ENCODE results near the gene ESPN.
A peak's percentile ranks its signal among the peaks of the same experiment; 100 is the strongest.

The ESPN gene

DNA sequence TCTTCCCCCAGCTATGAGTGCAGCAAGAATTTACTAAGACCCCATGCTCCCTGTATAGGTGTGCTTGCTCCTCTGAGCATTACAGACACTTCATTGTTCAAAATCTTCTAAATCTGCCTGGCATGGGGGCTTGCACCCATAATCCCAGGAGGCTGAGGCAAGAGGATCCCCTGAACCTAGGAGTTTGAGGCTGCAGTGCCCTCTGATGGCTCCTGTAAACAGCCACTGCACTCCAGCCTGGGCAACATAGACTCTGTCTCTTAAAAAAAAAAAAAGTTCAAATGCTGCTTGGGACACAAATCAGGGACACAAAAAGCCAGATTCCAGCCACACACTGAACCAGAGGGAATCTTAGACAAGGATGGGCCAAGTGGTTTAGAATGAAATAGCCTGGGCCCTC is 27.6 kb upstream of the ESPN start:
- peaks cover 8% of the 10 kb centered on the region for H4K20me1 ChIP-seq (ENCODE audit: insufficient read depth, low read length)
- no peaks in the 10 kb centered on the region for H3K27me3 ChIP-seq (ENCODE audit: insufficient read depth, low read length, poor library complexity)
- H3K9me3 ChIP-seq (ENCODE audit: insufficient read depth, low read length, severe bottlenecking), result no peaks in the 10 kb centered on the region
- H3K4me1 ChIP-seq (ENCODE audit: insufficient read depth, low read length), result peaks cover 20% of the 10 kb centered on the region
- H3K36me3 ChIP-seq (ENCODE audit: insufficient read depth, low read length), result peaks cover 4% of the 10 kb centered on the region; the same call in 1 of the 2 replicates
- H3K79me2 ChIP-seq (ENCODE audit: insufficient read depth, low read length), result peaks cover 18% of the 10 kb centered on the region
- no peak overlapping the region for H3K27ac ChIP-seq (ENCODE audit: low read length)
- H2AFZ ChIP-seq (ENCODE audit: low read depth, low read length), result no peak overlapping the region
- no peak overlapping the region for H3K4me3 ChIP-seq (ENCODE audit: low read depth in 1 of 2, low read length in 2 of 2)
- H3K4me2 ChIP-seq (ENCODE audit: insufficient read depth, low read length), result no peak overlapping the region
- TF ChIP-seq, protein P1, sequence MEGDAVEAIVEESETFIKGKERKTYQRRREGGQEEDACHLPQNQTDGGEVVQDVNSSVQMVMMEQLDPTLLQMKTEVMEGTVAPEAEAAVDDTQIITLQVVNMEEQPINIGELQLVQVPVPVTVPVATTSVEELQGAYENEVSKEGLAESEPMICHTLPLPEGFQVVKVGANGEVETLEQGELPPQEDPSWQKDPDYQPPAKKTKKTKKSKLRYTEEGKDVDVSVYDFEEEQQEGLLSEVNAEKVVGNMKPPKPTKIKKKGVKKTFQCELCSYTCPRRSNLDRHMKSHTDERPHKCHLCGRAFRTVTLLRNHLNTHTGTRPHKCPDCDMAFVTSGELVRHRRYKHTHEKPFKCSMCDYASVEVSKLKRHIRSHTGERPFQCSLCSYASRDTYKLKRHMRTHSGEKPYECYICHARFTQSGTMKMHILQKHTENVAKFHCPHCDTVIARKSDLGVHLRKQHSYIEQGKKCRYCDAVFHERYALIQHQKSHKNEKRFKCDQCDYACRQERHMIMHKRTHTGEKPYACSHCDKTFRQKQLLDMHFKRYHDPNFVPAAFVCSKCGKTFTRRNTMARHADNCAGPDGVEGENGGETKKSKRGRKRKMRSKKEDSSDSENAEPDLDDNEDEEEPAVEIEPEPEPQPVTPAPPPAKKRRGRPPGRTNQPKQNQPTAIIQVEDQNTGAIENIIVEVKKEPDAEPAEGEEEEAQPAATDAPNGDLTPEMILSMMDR (IDR thresholded peaks at IDR 0.05; ENCODE audit: borderline replicate concordance, extremely low read depth, low read length, poor library complexity, severe bottlenecking), result peak; percentile 49
- no peak for TF ChIP-seq EZH2 (IDR thresholded peaks at IDR 0.05; ENCODE audit: borderline replicate concordance, low read depth, low read length, severe bottlenecking)
- no peak overlapping the region for H3K9ac ChIP-seq (ENCODE audit: low read depth, low read length)
- no peak for ATAC-seq (ENCODE audit: insufficient read depth, low read depth)
- DNase-seq, result no peak

DNA sequence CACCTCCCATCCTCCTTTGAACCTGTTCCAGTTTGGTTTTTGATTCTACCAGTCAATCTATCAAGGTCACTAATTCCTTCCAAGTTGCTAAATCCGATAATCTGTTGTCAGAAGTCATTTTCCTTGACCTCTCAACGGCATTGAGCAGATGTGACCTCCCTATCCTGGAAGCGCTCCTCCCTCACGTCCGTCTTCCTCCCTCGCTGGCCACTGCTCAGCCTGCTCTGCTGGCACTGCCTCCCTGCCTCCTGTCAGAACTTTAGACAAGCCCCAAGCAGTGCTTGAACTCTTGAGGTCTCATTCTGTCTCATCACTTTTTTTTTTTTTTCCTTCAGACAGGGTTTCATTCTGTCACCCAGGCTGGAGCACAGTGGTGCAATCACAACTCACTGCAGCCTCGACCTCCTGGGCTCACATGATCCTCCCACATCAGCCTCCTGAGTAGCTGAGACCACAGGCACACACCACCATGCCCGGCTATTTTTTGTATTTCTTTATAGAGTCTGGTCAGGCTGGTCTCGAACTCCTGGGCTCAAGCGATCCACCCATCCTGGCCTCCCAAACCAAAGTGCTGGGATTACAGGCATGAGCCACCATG is 26.6 kb upstream of the ESPN start:
- no peak for DNase-seq
- H4K20me1 ChIP-seq (ENCODE audit: insufficient read depth, low read length), result no peaks in the 10 kb centered on the region
- H3K9me3 ChIP-seq (ENCODE audit: insufficient read depth, low read length, severe bottlenecking), result no peaks in the 10 kb centered on the region
- TF ChIP-seq, protein P1 (IDR thresholded peaks at IDR 0.05; ENCODE audit: borderline replicate concordance, extremely low read depth, low read length, poor library complexity, severe bottlenecking), result no peak
- no peak for TF ChIP-seq EZH2 (IDR thresholded peaks at IDR 0.05; ENCODE audit: borderline replicate concordance, low read depth, low read length, severe bottlenecking)
- no peak overlapping the region for H3K27ac ChIP-seq (ENCODE audit: low read length)
- H3K4me1 ChIP-seq (ENCODE audit: insufficient read depth, low read length), result peaks cover 14% of the 10 kb centered on the region
- no peak overlapping the region for H3K9ac ChIP-seq (ENCODE audit: low read depth, low read length)
- no peaks in the 10 kb centered on the region for H3K27me3 ChIP-seq (ENCODE audit: insufficient read depth, low read length, poor library complexity)
- H3K36me3 ChIP-seq (ENCODE audit: insufficient read depth, low read length), result no peaks in the 10 kb centered on the region
- no peak overlapping the region for H3K4me2 ChIP-seq (ENCODE audit: insufficient read depth, low read length)
- H2AFZ ChIP-seq (ENCODE audit: low read depth, low read length), result no peak overlapping the region
- ATAC-seq (ENCODE audit: insufficient read depth, low read depth), result no peak
- H3K79me2 ChIP-seq (ENCODE audit: insufficient read depth, low read length), result peaks cover 8% of the 10 kb centered on the region
- no peak overlapping the region for H3K4me3 ChIP-seq (ENCODE audit: low read depth in 1 of 2, low read length in 2 of 2)

DNA sequence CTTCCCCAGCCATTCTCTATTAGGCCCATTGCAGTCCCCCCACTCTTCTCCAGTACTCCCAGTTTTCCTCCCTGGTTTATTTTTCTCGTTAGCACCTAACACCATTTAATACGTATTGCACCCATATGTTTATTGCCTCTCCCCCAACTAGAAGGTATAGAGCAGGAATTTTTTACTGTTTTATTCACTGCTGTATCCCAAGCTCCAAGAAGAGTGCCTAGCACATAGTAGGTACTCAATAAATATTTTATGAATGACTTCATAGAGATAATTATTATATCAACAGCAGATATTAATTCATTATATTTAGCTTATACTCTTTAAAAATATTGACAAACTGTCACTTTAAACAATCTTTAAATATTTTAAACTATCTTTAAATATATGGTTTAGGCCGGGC is 25.3 kb upstream of the ESPN start:
- H3K4me1 ChIP-seq (ENCODE audit: insufficient read depth, low read length), result peaks cover 8% of the 10 kb centered on the region
- TF ChIP-seq EZH2 (IDR thresholded peaks at IDR 0.05; ENCODE audit: borderline replicate concordance, low read depth, low read length, severe bottlenecking), result no peak
- TF ChIP-seq, protein P1 (IDR thresholded peaks at IDR 0.05; ENCODE audit: borderline replicate concordance, extremely low read depth, low read length, poor library complexity, severe bottlenecking), result no peak
- H3K4me3 ChIP-seq (ENCODE audit: low read depth in 1 of 2, low read length in 2 of 2), result no peak overlapping the region
- ATAC-seq (ENCODE audit: insufficient read depth, low read depth) (no peak), DNase-seq (no peak)
- no peaks in the 10 kb centered on the region for H4K20me1 ChIP-seq (ENCODE audit: insufficient read depth, low read length)
- peaks cover under 1% of the 10 kb centered on the region for H3K79me2 ChIP-seq (ENCODE audit: insufficient read depth, low read length)
- no peak overlapping the region for H3K4me2 ChIP-seq (ENCODE audit: insufficient read depth, low read length)
- no peaks in the 10 kb centered on the region for H3K9me3 ChIP-seq (ENCODE audit: insufficient read depth, low read length, severe bottlenecking)
- H3K36me3 ChIP-seq (ENCODE audit: insufficient read depth, low read length), result no peaks in the 10 kb centered on the region
- no peak overlapping the region for H3K9ac ChIP-seq (ENCODE audit: low read depth, low read length)
- H3K27ac ChIP-seq (ENCODE audit: low read length), result no peak overlapping the region
- H3K27me3 ChIP-seq (ENCODE audit: insufficient read depth, low read length, poor library complexity), result no peaks in the 10 kb centered on the region
- no peak overlapping the region for H2AFZ ChIP-seq (ENCODE audit: low read depth, low read length)
